Calu3 (cell line): Measurements from ENCODE around the gene TET2. TPM values are rescaled to one million over a fixed set of nuclear protein-coding genes. Genes with fewer than 3 reads are reported as not detected.

Experiments used
- BruUV-seq: library from RNA; stranded (reverse); fragments of 400-500 nt; replicated peaks from 2 replicates; lab custom pipeline; 2021; lab: Mats Ljungman, UMichigan
- CTCF ChIA-PET: fragments of 300-600 bp; sonication (Branson Sonifier 250); formaldehyde crosslinking; loops from one replicate; lab custom pipeline; 2022; ENCODE audit warnings: antibody characterized with exemption; lab: Charles Lee
- DNase-seq: peaks from one replicate; pipeline ENCODE4 v3.0.0; 2022
- H3K27ac Mint-ChIP-seq: one replicate; pipeline ENCODE4 v1.8.0; 2022; ENCODE audit warnings: mixed read lengths; ENCODE audit not compliant: unreplicated experiment
- H3K27me3 Mint-ChIP-seq: one replicate; pipeline ENCODE4 v1.8.0; 2022; ENCODE audit warnings: mixed read lengths; ENCODE audit not compliant: unreplicated experiment
- H3K36me3 Mint-ChIP-seq: one replicate; pipeline ENCODE4 v1.8.0; 2022; ENCODE audit warnings: mild to moderate bottlenecking, moderate library complexity, mixed read lengths; ENCODE audit not compliant: insufficient read depth, unreplicated experiment
- H3K4me1 Mint-ChIP-seq: one replicate; pipeline ENCODE4 v1.8.0; 2022; ENCODE audit warnings: mild to moderate bottlenecking, low read depth, mixed read lengths; ENCODE audit not compliant: unreplicated experiment
- H3K4me3 Mint-ChIP-seq: one replicate; pipeline ENCODE4 v1.8.0; 2022; ENCODE audit warnings: mild to moderate bottlenecking, low read depth, moderate library complexity, mixed read lengths; ENCODE audit not compliant: unreplicated experiment
- H3K9me3 Mint-ChIP-seq: one replicate; pipeline ENCODE4 v1.8.0; 2022; ENCODE audit warnings: low read depth, mixed read lengths; ENCODE audit not compliant: unreplicated experiment
- intact Hi-C: fragments of 100-400 bp; cut with micrococcal nuclease; formaldehyde crosslinking; loops from one replicate; pipeline ENCODE4 v1.10.0; 2022; ENCODE audit not compliant: unreplicated experiment
- total RNA-seq: library from RNA; stranded (reverse); gene quantifications from 2 replicates; pipeline ENCODE4 v1.2.3, GENCODE V29; 2022
- TF ChIP-seq, protein P1 (sequence below): fragments of 200-600 bp; IDR thresholded peaks from one replicate; pipeline ENCODE4 v1.8.0; 2022; ENCODE audit warnings: antibody characterized with exemption; ENCODE audit not compliant: unreplicated experiment

Gene TET2
- total RNA-seq, 1 experiment from 2014 or later: 19.2 TPM

DNA sequence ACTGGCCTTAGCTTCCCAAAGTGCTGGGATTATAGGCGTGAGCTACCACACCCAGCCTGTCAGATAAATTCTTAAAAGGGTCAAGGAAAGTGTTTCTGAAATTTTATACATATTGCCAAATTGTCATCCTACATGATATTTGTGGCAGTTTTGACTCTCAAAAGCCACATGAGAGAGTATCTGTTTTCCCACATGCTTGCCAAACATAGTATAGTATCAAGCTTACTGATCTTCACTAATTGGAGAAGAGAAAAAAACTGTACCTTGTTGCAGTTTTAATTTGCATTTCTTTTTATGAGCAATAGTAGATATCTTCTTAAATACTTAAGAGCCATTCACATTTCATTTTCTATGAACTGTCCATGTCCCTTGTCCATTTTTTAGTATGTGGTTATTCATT is 83.6 kb downstream of the TET2 start:
- BruUV-seq: no TSS peak
- H3K36me3 Mint-ChIP-seq: no peaks in the 10 kb centered on the region
- no peaks in the 10 kb centered on the region for H3K4me1 Mint-ChIP-seq
- H3K27me3 Mint-ChIP-seq: no peaks in the 10 kb centered on the region
- H3K9me3 Mint-ChIP-seq: no peaks in the 10 kb centered on the region
- DNase-seq: no peak
- H3K27ac Mint-ChIP-seq: no peak overlapping the region
- CTCF ChIA-PET: no interaction called here
- intact Hi-C loops: no loop called here
- no peak overlapping the region for H3K4me3 Mint-ChIP-seq
- TF ChIP-seq, protein P1, sequence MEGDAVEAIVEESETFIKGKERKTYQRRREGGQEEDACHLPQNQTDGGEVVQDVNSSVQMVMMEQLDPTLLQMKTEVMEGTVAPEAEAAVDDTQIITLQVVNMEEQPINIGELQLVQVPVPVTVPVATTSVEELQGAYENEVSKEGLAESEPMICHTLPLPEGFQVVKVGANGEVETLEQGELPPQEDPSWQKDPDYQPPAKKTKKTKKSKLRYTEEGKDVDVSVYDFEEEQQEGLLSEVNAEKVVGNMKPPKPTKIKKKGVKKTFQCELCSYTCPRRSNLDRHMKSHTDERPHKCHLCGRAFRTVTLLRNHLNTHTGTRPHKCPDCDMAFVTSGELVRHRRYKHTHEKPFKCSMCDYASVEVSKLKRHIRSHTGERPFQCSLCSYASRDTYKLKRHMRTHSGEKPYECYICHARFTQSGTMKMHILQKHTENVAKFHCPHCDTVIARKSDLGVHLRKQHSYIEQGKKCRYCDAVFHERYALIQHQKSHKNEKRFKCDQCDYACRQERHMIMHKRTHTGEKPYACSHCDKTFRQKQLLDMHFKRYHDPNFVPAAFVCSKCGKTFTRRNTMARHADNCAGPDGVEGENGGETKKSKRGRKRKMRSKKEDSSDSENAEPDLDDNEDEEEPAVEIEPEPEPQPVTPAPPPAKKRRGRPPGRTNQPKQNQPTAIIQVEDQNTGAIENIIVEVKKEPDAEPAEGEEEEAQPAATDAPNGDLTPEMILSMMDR: no peak

DNA sequence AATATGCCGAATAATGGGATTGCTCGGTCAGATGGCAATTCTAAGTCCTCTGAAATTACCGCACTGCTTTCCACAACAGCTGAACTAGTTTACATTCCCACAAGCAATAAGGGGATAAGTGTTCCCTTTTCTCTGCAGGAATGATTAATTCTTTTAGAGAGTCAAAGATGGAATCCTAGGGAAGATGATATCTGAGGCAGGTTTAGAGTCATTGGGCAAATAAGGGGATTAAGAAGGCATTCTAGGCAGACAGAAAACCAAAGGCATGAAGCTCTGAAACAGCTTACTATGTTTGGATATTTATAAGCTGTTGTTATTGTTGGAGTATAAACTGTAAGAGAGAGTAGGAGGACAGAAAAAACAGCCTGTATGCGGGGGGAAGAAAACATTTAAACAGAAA is 85.7 kb downstream of the TET2 start:
- no peaks in the 10 kb centered on the region for H3K36me3 Mint-ChIP-seq
- no peak for DNase-seq
- CTCF ChIA-PET: no interaction called here
- H3K4me1 Mint-ChIP-seq: no peaks in the 10 kb centered on the region
- intact Hi-C loops: no loop called here
- no peak overlapping the region for H3K27ac Mint-ChIP-seq
- H3K4me3 Mint-ChIP-seq: no peak overlapping the region
- H3K9me3 Mint-ChIP-seq: no peaks in the 10 kb centered on the region
- TF ChIP-seq, protein P1: no peak
- no peaks in the 10 kb centered on the region for H3K27me3 Mint-ChIP-seq
- no TSS peak for BruUV-seq

DNA sequence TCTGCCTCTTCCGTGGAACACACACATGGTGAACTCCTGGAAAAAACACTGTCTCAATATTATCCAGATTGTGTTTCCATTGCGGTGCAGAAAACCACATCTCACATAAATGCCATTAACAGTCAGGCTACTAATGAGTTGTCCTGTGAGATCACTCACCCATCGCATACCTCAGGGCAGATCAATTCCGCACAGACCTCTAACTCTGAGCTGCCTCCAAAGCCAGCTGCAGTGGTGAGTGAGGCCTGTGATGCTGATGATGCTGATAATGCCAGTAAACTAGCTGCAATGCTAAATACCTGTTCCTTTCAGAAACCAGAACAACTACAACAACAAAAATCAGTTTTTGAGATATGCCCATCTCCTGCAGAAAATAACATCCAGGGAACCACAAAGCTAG is 87.9 kb downstream of the TET2 start:
- DNase-seq: no peak
- Mint-ChIP-seq H3K27me3 (no peaks in the 10 kb centered on the region), H3K27ac (no peak overlapping the region), H3K36me3 (no peaks in the 10 kb centered on the region), H3K9me3 (no peaks in the 10 kb centered on the region), H3K4me3 (no peak overlapping the region), H3K4me1 (no peaks in the 10 kb centered on the region)
- CTCF ChIA-PET: no interaction called here
- no TSS peak for BruUV-seq
- TF ChIP-seq, protein P1: no peak
- intact Hi-C loops: no loop called here

DNA sequence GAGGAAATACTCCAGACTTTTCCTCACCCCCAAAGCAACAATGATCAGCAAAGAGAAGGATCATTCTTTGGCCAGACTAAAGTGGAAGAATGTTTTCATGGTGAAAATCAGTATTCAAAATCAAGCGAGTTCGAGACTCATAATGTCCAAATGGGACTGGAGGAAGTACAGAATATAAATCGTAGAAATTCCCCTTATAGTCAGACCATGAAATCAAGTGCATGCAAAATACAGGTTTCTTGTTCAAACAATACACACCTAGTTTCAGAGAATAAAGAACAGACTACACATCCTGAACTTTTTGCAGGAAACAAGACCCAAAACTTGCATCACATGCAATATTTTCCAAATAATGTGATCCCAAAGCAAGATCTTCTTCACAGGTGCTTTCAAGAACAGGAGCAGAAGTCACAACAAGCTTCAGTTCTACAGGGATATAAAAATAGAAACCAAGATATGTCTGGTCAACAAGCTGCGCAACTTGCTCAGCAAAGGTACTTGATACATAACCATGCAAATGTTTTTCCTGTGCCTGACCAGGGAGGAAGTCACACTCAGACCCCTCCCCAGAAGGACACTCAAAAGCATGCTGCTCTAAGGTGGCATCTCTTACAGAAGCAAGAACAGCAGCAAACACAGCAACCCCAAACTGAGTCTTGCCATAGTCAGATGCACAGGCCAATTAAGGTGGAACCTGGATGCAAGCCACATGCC is 89.7 kb downstream of the TET2 start:
- CTCF ChIA-PET: no interaction called here
- no peaks in the 10 kb centered on the region for H3K27me3 Mint-ChIP-seq
- H3K4me1 Mint-ChIP-seq: no peaks in the 10 kb centered on the region
- BruUV-seq: no TSS peak
- no peak for DNase-seq
- no peaks in the 10 kb centered on the region for H3K9me3 Mint-ChIP-seq
- TF ChIP-seq, protein P1: no peak
- H3K36me3 Mint-ChIP-seq: no peaks in the 10 kb centered on the region
- intact Hi-C loops: no loop called here
- no peak overlapping the region for H3K4me3 Mint-ChIP-seq
- no peak overlapping the region for H3K27ac Mint-ChIP-seq
